Kidney tubule cell (primary cell): Measurements from ENCODE around the gene SLC9A6.
A peak's percentile ranks its signal among the peaks of the same experiment; 100 is the strongest.
"Not testable (repeated sequence)": the region's sequence is repeated elsewhere in the genome, so short reads cannot be mapped to it uniquely, and the experiment has no call there.

Source experiments
- DNase-seq: peaks from one replicate; pipeline ENCODE4 v3.0.0-alpha.2; 2018; ENCODE audit warnings: low spot score

SLC9A6 gene

GRCh38 chrX:136063340-136064079 is 78.3 kb downstream of the SLC9A6 start:
- no peak for DNase-seq

GRCh38 chrX:136064661-136065043 is 79.4 kb downstream of the SLC9A6 start:
- no peak for DNase-seq

GRCh38 chrX:136065044-136065671 is 79.9 kb downstream of the SLC9A6 start:
- peak; percentile 62 for DNase-seq

GRCh38 chrX:136067097-136067496 is 81.9 kb downstream of the SLC9A6 start:
- DNase-seq, result no peak

- no peak for DNase-seq
Observed at GRCh38 chrX:136067966-136068365, 82.7 kb downstream of the SLC9A6 start.

GRCh38 chrX:136076942-136077341 is 91.7 kb downstream of the SLC9A6 start:
- no peak for DNase-seq

- DNase-seq, result no peak
Observed at GRCh38 chrX:136080766-136081165, 95.5 kb downstream of the SLC9A6 start.

- DNase-seq, result no peak
Observed at GRCh38 chrX:136086521-136086920, 101.3 kb downstream of the SLC9A6 start.

GRCh38 chrX:136091898-136092297 is 106.7 kb downstream of the SLC9A6 start:
- not testable (repeated sequence) for DNase-seq

GRCh38 chrX:136094962-136095361 is 109.7 kb downstream of the SLC9A6 start:
- DNase-seq, result no peak
